ENCODE results near the gene DENND5B.
"Not testable (repeated sequence)": the region's sequence is repeated elsewhere in the genome, so short reads cannot be mapped to it uniquely, and the experiment has no call there.

The DENND5B gene

DNA sequence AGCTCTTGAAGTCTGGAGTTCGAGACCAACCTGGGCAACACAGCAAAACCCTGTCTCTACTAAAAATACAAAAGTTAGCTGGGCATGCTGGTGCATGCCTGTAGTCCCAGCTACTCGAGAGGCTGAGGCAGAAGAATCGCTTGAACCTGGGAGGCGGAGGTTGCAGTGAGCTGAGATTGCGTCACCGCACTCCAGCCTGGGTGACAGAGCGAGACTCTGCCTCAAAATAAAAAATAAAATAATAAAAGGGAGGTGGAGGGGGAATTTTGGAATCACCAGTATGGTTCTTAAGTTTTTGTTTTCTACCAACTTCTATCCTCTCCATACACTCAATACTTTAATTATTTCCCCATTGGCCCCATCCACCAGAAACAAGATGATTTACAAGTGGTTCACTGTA is 16.6 kb downstream of the DENND5B start:
- H4K8ac ChIP-seq (ENCODE audit: low read depth, low read length); H3K36me3 ChIP-seq (ENCODE audit: control insufficient read depth in 1 of 2, insufficient read depth in 2 of 2, low read length in 2 of 2): not testable (repeated sequence)
- no CpG with 5 or more reads among the region's 7 CpGs for WGBS (ENCODE audit: extremely low coverage, insufficient coverage, insufficient read length)

DNA sequence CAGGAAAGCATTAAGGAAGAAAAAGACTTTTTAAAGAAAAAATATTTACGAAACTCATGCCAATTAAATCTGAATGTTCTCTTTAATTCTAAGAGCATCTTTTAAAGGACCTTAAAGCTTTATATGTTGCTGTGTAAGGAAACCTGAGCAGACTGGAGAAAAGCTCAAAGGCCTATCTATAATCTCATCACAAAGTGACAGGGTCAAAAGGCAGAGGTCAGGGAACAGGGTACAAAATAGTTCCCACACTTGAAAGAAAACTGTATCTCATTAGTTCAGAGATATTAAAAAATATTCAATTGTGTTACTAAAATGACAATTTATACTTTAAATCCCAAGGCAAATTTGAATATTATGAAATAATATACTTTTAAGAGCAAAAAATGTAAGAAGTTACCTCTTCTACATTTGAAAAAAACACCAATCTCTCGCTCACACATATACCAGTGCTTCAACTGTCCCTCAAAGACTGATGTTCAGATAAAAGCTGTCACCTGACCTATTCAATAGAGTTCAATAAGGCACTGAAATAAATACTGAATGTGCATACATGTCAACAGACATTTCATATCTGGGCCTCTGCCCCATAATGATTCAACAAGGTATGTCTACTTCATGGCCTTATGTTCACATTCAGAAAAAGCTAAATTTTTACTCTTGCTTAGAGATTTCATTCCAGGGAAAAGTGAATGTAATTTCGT is 17.9 kb downstream of the DENND5B start:
- no peak overlapping the region for H3K23ac ChIP-seq (ENCODE audit: low read length)
- no peak overlapping the region for H2BK12ac ChIP-seq (ENCODE audit: low read length)
- no peak overlapping the region for H4K12ac ChIP-seq (ENCODE audit: low read depth, low read length)
- H2BK120ac ChIP-seq (ENCODE audit: insufficient read depth, low read length, poor library complexity): no peak overlapping the region
- H2BK5ac ChIP-seq (ENCODE audit: low read depth, low read length, poor library complexity): no peak overlapping the region
- DNase-seq: no peak
- H3K4me3 ChIP-seq (ENCODE audit: low read depth, low read length): no peak overlapping the region
- H3K79me2 ChIP-seq (ENCODE audit: control insufficient read depth, insufficient read depth, low read length, poor library complexity): peaks cover 1% of the 10 kb centered on the region
- H3K4me2 ChIP-seq (ENCODE audit: low read length): no peak overlapping the region
- H4K91ac ChIP-seq (ENCODE audit: low read depth, low read length): no peak overlapping the region
- no peak overlapping the region for H3K18ac ChIP-seq (ENCODE audit: low read length)
- H3K27ac ChIP-seq (ENCODE audit: low read depth, low read length): no peak overlapping the region
- H3K14ac ChIP-seq (ENCODE audit: low read length): no peak overlapping the region
- H3K4ac ChIP-seq (ENCODE audit: low read depth, low read length): no peak overlapping the region
- H3K27me3 ChIP-seq (ENCODE audit: insufficient read depth, low read length): no peaks in the 10 kb centered on the region
- H2AFZ ChIP-seq (ENCODE audit: insufficient read depth, low read length, poor library complexity): no peak overlapping the region
- H3K9me3 ChIP-seq (ENCODE audit: insufficient read depth, low read depth, low read length): no peaks in the 10 kb centered on the region
- no peak overlapping the region for H2AK5ac ChIP-seq (ENCODE audit: low read length)
- H3K9ac ChIP-seq (ENCODE audit: low read length): no peak overlapping the region
- H3K79me1 ChIP-seq (ENCODE audit: low read length): peaks cover 2% of the 10 kb centered on the region
- H3K36me3 ChIP-seq (ENCODE audit: control insufficient read depth in 1 of 2, insufficient read depth in 2 of 2, low read length in 2 of 2): no peaks in the 10 kb centered on the region
- no CpG with 5 or more reads among the region's 3 CpGs for WGBS (ENCODE audit: extremely low coverage, insufficient coverage, insufficient read length)
- no peak overlapping the region for H4K8ac ChIP-seq (ENCODE audit: low read depth, low read length)
- peaks cover 4% of the 10 kb centered on the region in 2 experiments for H3K4me1 ChIP-seq (ENCODE audit: control insufficient read depth in 1 of 2, insufficient read depth in 2 of 2, low read length in 2 of 2)

More for the DNA sequence above, 16.6 kb downstream of the DENND5B start:
- not testable (repeated sequence) for H3K79me2 ChIP-seq (ENCODE audit: control insufficient read depth, insufficient read depth, low read length, poor library complexity); H3K4me3 ChIP-seq (ENCODE audit: low read depth, low read length); DNase-seq; H2AFZ ChIP-seq (ENCODE audit: insufficient read depth, low read length, poor library complexity); H3K4me1 ChIP-seq (ENCODE audit: control insufficient read depth in 1 of 2, insufficient read depth in 2 of 2, low read length in 2 of 2); H3K27ac ChIP-seq (ENCODE audit: low read depth, low read length); H2AK5ac ChIP-seq (ENCODE audit: low read length); H3K27me3 ChIP-seq (ENCODE audit: insufficient read depth, low read length); H3K23ac ChIP-seq (ENCODE audit: low read length); H3K18ac ChIP-seq (ENCODE audit: low read length); H3K9me3 ChIP-seq (ENCODE audit: insufficient read depth, low read depth, low read length); H3K4ac ChIP-seq (ENCODE audit: low read depth, low read length); H3K9ac ChIP-seq (ENCODE audit: low read length); H3K14ac ChIP-seq (ENCODE audit: low read length); H4K91ac ChIP-seq (ENCODE audit: low read depth, low read length); H2BK5ac ChIP-seq (ENCODE audit: low read depth, low read length, poor library complexity); H4K12ac ChIP-seq (ENCODE audit: low read depth, low read length); H2BK12ac ChIP-seq (ENCODE audit: low read length); H3K4me2 ChIP-seq (ENCODE audit: low read length); H3K79me1 ChIP-seq (ENCODE audit: low read length); H2BK120ac ChIP-seq (ENCODE audit: insufficient read depth, low read length, poor library complexity)

DNA sequence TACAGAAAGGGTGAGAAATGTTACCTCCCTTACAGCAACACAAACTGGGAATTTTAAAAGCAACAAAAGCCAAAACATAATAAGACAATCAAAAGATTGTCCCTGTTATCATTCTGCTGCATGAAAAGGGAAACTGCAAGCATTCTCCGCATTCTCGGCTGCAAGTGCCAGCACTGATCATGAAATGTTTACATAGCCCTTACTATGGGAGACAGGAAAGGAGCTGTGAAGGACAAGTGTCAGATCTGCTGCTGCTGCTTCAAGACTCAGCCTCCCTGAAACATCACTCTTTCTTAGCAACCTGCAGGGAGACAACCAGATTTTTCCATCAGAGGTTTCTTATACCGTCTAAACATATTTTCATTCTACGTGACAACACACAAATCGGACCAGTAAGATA is 20.1 kb downstream of the DENND5B start:
- peaks cover 2% of the 10 kb centered on the region for H3K79me1 ChIP-seq (ENCODE audit: low read length)
- peak in 1 of 2 donors; percentile 38 for DNase-seq
- H2AFZ ChIP-seq (ENCODE audit: insufficient read depth, low read length, poor library complexity): no peak overlapping the region
- no peaks in the 10 kb centered on the region for H3K9me3 ChIP-seq (ENCODE audit: insufficient read depth, low read depth, low read length)
- no peak overlapping the region for H2BK12ac ChIP-seq (ENCODE audit: low read length)
- H4K12ac ChIP-seq (ENCODE audit: low read depth, low read length): no peak overlapping the region
- no peak overlapping the region for H4K91ac ChIP-seq (ENCODE audit: low read depth, low read length)
- H3K4me3 ChIP-seq (ENCODE audit: low read depth, low read length): no peak overlapping the region
- WGBS (ENCODE audit: extremely low coverage, insufficient coverage, insufficient read length): no CpG with 5 or more reads among the region's 5 CpGs
- no peak overlapping the region for H3K23ac ChIP-seq (ENCODE audit: low read length)
- H3K36me3 ChIP-seq (ENCODE audit: control insufficient read depth in 1 of 2, insufficient read depth in 2 of 2, low read length in 2 of 2): no peaks in the 10 kb centered on the region
- no peak overlapping the region for H3K18ac ChIP-seq (ENCODE audit: low read length)
- H2BK120ac ChIP-seq (ENCODE audit: insufficient read depth, low read length, poor library complexity): no peak overlapping the region
- no peak overlapping the region for H3K27ac ChIP-seq (ENCODE audit: low read depth, low read length)
- no peak overlapping the region for H3K4ac ChIP-seq (ENCODE audit: low read depth, low read length)
- H3K14ac ChIP-seq (ENCODE audit: low read length): no peak overlapping the region
- H3K79me2 ChIP-seq (ENCODE audit: control insufficient read depth, insufficient read depth, low read length, poor library complexity): no peaks in the 10 kb centered on the region
- no peak overlapping the region for H3K9ac ChIP-seq (ENCODE audit: low read length)
- no peak overlapping the region for H2BK5ac ChIP-seq (ENCODE audit: low read depth, low read length, poor library complexity)
- no peak overlapping the region for H2AK5ac ChIP-seq (ENCODE audit: low read length)
- H4K8ac ChIP-seq (ENCODE audit: low read depth, low read length): no peak overlapping the region
- no peak overlapping the region for H3K4me2 ChIP-seq (ENCODE audit: low read length)
- no peaks in the 10 kb centered on the region for H3K27me3 ChIP-seq (ENCODE audit: insufficient read depth, low read length)
- H3K4me1 ChIP-seq (ENCODE audit: control insufficient read depth in 1 of 2, insufficient read depth in 2 of 2, low read length in 2 of 2): peaks cover 4% of the 10 kb centered on the region in 2 experiments

DNA sequence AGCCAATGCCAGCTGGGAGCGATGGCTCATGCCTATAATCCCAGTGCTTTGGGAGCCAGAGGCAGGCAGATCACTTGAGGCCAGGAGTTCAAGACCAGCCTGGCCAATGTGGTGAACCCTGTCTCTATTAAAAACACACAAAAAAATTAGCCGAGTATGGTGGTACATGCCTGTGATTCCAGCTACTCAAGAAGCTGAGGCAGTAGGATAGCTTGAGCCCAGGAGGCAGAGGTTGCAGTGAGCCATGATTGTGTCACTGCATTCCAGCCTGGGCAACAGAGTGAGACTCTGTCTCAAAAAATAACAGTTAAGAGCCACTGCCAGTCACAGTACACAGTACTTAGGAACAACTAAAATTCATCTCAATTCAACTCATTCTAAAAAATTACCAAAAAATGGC is 21.4 kb downstream of the DENND5B start:
- no CpG with 5 or more reads among the region's 2 CpGs for WGBS (ENCODE audit: extremely low coverage, insufficient coverage, insufficient read length)
- peak in 1 of 2 donors; percentile 35 for DNase-seq
- peak overlapping the region; percentile 36 for H3K4ac ChIP-seq (ENCODE audit: low read depth, low read length)

More for the DNA sequence above, 21.4 kb downstream of the DENND5B start:
- H2AK5ac ChIP-seq (ENCODE audit: low read length); H3K18ac ChIP-seq (ENCODE audit: low read length); H4K91ac ChIP-seq (ENCODE audit: low read depth, low read length); H3K79me1 ChIP-seq (ENCODE audit: low read length); H3K79me2 ChIP-seq (ENCODE audit: control insufficient read depth, insufficient read depth, low read length, poor library complexity); H3K27ac ChIP-seq (ENCODE audit: low read depth, low read length); H3K36me3 ChIP-seq (ENCODE audit: control insufficient read depth in 1 of 2, insufficient read depth in 2 of 2, low read length in 2 of 2); H4K12ac ChIP-seq (ENCODE audit: low read depth, low read length); H3K27me3 ChIP-seq (ENCODE audit: insufficient read depth, low read length); H4K8ac ChIP-seq (ENCODE audit: low read depth, low read length); H3K4me3 ChIP-seq (ENCODE audit: low read depth, low read length); H3K14ac ChIP-seq (ENCODE audit: low read length); H3K9ac ChIP-seq (ENCODE audit: low read length); H3K4me1 ChIP-seq (ENCODE audit: control insufficient read depth in 1 of 2, insufficient read depth in 2 of 2, low read length in 2 of 2); H3K23ac ChIP-seq (ENCODE audit: low read length); H2BK5ac ChIP-seq (ENCODE audit: low read depth, low read length, poor library complexity); H2BK120ac ChIP-seq (ENCODE audit: insufficient read depth, low read length, poor library complexity); H2BK12ac ChIP-seq (ENCODE audit: low read length); H3K9me3 ChIP-seq (ENCODE audit: insufficient read depth, low read depth, low read length); H2AFZ ChIP-seq (ENCODE audit: insufficient read depth, low read length, poor library complexity); H3K4me2 ChIP-seq (ENCODE audit: low read length): not testable (repeated sequence)
